Sigmoid colon (tissue), 4 donors: ENCODE measurements around the gene NDUFA6.

ENCODE experiments used
- POLR2AphosphoS5 ChIP-seq, 4 donors: sonication (generic); formaldehyde crosslinking; IDR thresholded peaks; one replicate each; pipeline ENCODE4 v1.6.1; 2017; ENCODE audit warnings: antibody characterized with exemption in 4 of 4
- TF ChIP-seq, protein P1 (sequence below), 4 experiments: fragments of 450-650 bp in 3 of 4; fragments of 200-600 bp in 1 of 4; IDR thresholded peaks; one replicate each; pipeline ENCODE4 v1.5.1; 2016 to 2019; ENCODE audit warnings: antibody characterized with exemption in 4 of 4, mild to moderate bottlenecking in 3 of 4, moderate library complexity in 2 of 4

DNA sequence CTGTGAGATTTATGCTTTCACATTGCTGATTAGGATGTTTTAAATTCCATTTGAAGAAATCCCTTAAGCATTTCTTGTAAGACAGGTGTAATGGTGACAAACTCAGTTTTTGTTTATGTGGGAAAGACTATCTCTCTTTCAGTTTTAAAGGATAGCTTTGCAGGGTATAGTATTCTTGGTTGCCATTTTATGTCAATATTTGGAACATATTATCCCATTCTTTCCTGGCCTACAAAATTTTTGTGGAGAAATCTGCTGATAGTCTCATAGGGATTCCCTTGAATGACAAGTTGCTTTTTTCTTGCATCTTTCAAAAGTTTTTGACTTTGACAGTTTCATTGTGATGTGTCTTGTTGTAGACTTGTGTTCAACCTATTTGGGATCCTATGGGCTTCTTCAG, 48.8 kb downstream of the NDUFA6 start:
- TF ChIP-seq, protein P1, sequence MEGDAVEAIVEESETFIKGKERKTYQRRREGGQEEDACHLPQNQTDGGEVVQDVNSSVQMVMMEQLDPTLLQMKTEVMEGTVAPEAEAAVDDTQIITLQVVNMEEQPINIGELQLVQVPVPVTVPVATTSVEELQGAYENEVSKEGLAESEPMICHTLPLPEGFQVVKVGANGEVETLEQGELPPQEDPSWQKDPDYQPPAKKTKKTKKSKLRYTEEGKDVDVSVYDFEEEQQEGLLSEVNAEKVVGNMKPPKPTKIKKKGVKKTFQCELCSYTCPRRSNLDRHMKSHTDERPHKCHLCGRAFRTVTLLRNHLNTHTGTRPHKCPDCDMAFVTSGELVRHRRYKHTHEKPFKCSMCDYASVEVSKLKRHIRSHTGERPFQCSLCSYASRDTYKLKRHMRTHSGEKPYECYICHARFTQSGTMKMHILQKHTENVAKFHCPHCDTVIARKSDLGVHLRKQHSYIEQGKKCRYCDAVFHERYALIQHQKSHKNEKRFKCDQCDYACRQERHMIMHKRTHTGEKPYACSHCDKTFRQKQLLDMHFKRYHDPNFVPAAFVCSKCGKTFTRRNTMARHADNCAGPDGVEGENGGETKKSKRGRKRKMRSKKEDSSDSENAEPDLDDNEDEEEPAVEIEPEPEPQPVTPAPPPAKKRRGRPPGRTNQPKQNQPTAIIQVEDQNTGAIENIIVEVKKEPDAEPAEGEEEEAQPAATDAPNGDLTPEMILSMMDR (IDR thresholded peaks at IDR 0.05) = no peak
- TF ChIP-seq POLR2AphosphoS5 (IDR thresholded peaks at IDR 0.05) = no peak
